GM06990 (cell line): ENCODE data around the gene NEK8.

Source experiments
- DNase-seq: peaks from one replicate; pipeline ENCODE4 v3.0.0-alpha.2; 2011; ENCODE audit not compliant: insufficient read length; ENCODE audit errors: extremely low read depth
- H3K27me3 ChIP-seq: replicated peaks from 2 replicates; pipeline ENCODE4 v1.6.0; 2011; ENCODE audit warnings: low read length; ENCODE audit not compliant: control insufficient read depth, insufficient read depth
- H3K36me3 ChIP-seq: 2 replicates; pipeline ENCODE4 v1.5.1; 2011; ENCODE audit warnings: low read length; ENCODE audit not compliant: control insufficient read depth, insufficient read depth
- H3K4me3 ChIP-seq: replicated peaks from 2 replicates; pipeline ENCODE4 v1.5.1; 2011; ENCODE audit warnings: low read depth, mild to moderate bottlenecking, control low read depth, low read length
- CTCF ChIP-seq: IDR thresholded peaks from 2 replicates; pipeline ENCODE4 v1.5.1; 2011; ENCODE audit warnings: low read length, control low read depth, mild to moderate bottlenecking, inconsistent platforms; ENCODE audit not compliant: insufficient read depth, poor library complexity, severe bottlenecking

NEK8 gene

GRCh38 chr17:28783161-28783560 lies 54.6 kb downstream of the NEK8 start:
- TF ChIP-seq CTCF: no peak
- no peak overlapping the region for H3K4me3 ChIP-seq
- no peaks in the 10 kb centered on the region; the same call in 1 of the 2 replicates for H3K36me3 ChIP-seq
- no peak for DNase-seq
- H3K27me3 ChIP-seq: no peaks in the 10 kb centered on the region

- Histone ChIP-seq H3K27me3 (no peaks in the 10 kb centered on the region), H3K36me3 (no peaks in the 10 kb centered on the region; the same call in 1 of the 2 replicates), H3K4me3 (no peak overlapping the region)
- TF ChIP-seq CTCF: no peak
- no peak for DNase-seq
Observed at GRCh38 chr17:28788100-28788499, 59.5 kb downstream of the NEK8 start.
